HG02588 (cell line): ENCODE measurements around the gene ASCL2.

Source experiments
- ATAC-seq: cut with Tn5 transposase; IDR thresholded peaks from one replicate; pipeline ENCODE4 v1.9.1; 2021; ENCODE audit warnings: mild to moderate bottlenecking, moderate library complexity; ENCODE audit not compliant: unreplicated experiment

Gene ASCL2

GRCh38 chr11:2309251-2310072, 39.1 kb upstream of the ASCL2 start:
- ATAC-seq = no peak

DNA sequence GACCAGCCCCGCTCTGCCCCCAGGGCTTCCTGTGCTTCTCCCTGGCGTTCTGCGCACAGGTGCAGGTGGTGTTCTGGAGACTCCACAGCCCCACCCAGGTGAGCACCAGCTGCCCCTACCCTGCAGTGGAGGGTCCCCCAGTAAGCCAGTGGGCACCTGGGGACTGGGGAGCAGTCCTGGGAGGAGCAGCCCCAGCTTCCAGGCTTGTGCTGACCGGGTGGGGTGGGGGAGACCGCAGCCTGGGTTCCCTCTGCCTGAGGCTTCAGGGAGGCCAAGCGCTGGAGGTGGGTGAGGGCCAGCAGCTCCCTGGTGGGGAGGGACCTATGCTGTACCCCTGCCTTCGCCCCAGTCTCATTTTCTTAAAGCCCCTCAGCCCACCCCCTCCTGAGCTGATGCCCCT, 38.3 kb upstream of the ASCL2 start:
- no peak for ATAC-seq

- ATAC-seq = no peak
Measured at GRCh38 chr11:2307501-2308331, 37.3 kb upstream of the ASCL2 start.

- no peak for ATAC-seq
Measured at GRCh38 chr11:2306877-2307500, 36.6 kb upstream of the ASCL2 start.

DNA sequence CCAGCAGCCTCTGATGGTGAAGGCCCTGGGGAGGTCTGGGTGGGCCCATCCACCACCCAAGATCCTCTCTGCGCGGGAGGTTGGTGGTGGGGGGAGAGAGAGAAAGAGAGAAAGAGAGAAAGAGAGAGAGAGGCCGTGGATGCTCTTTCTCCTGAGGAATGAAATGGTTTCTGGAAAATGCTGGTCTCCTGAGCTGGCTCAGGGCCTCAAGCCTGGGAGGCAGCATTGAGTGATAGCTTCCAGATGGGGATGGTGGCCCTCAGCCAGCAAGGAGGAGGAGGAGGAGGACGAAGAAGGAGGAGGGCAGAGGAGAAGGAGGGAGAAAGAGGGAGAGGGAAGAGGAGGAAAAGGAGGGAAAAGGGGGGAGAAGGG, 36.0 kb upstream of the ASCL2 start:
- ATAC-seq = no peak

GRCh38 chr11:2305788-2306451, 35.5 kb upstream of the ASCL2 start:
- ATAC-seq = no peak

GRCh38 chr11:2305140-2305778, 34.9 kb upstream of the ASCL2 start:
- ATAC-seq = no peak

DNA sequence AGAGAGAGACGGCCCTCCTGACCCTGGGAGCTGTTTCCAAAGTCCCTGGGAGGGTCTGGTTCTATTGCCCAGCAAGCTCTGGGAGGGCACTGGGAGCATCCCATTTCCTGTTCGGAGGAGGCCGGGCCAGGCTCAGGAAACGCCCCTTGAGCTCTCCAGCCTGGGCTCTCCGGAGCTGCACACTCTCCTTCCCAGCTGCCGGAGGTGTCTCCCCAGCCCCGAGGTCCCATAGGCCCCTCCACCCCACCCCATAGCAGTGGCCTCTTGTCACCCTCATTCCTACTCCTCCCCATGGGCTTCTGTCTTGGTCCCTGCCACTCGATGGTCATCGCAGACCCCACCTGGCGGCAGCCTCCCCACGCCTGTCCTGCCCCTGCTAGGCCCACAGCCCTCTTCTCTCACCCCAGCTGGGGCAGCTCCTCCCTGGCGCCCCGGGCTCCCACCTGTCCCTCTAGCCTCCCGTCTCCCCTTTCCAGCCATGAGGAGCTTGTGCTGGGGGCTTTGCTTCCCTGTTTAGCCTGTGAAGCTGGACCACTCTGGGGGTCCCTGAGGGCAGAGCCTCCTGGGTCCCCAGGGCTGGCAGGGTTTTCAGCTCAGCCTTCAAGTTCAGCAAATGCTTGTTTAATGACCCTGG, 34.2 kb upstream of the ASCL2 start:
- ATAC-seq = no peak

DNA sequence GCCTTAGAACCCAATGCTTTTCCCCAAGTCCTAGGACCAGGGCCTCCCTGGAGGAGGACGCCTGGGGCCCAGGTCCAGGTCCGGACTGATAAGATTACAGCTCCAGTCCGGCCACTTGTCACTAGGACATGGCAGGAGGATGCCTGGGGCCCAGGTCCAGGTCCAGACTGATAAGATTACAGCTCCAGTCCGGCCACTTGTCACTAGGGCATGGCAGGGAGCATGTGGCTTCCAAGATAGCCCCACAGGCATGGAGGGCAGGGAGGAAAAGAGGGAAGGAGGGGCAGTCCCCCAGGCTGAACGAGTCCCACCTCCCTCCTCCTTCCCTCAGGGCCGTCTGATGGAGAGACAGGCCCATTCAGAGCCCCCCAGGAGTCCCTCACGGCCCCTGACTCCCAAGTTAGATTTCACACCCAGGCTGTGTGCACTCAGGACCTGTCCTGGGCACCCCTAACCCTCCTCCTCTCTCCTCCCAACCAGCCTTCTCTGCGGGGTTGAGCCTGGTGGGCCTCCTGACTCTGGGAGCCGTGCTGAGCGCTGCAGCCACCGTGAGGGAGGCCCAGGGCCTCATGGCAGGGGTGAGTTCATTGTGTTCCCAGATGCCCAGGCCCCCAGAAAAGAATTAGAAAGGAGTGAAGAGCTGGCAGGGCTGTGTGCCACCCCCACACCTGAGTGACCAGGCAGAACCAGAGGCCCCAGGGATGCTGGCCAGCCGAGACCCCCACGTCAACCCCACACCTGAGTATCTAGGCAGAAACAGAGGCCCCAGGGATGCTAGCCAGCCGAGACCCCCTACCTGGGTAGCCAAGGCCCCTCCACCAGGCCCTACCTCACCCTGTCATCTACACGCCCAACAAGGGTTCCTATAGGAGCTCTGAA, 33.5 kb upstream of the ASCL2 start:
- ATAC-seq = no peak

GRCh38 chr11:2302896-2303626, 32.7 kb upstream of the ASCL2 start:
- ATAC-seq = no peak

DNA sequence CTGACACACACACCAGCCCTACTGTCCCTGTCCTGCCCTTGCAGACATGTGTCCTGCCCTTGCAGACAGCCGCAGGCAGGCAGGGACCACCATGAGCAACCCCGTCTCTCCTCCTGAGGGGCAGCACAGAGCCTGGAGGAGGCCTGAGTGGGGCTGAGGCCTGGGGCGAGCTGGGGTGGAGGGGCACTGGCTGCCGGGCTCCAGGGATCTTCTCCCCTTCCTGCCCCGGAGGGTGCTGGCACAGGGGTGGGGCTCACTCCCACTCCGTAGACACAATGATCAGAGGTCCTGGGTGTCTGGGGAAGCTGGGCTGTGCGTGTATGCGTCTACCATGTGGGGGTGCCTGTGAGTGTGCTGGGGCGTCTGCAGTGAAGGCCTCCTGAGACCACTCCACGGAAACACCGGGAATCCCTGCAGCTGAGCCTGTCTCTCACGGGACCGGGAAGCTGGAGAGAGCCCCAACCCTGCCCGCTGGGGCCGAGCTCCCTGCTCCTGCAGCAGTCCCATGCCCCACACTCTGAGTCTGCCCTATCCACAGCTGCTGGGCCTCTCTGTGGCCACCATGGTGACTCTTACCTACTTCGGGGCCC, 32.0 kb upstream of the ASCL2 start:
- ATAC-seq = no peak

DNA sequence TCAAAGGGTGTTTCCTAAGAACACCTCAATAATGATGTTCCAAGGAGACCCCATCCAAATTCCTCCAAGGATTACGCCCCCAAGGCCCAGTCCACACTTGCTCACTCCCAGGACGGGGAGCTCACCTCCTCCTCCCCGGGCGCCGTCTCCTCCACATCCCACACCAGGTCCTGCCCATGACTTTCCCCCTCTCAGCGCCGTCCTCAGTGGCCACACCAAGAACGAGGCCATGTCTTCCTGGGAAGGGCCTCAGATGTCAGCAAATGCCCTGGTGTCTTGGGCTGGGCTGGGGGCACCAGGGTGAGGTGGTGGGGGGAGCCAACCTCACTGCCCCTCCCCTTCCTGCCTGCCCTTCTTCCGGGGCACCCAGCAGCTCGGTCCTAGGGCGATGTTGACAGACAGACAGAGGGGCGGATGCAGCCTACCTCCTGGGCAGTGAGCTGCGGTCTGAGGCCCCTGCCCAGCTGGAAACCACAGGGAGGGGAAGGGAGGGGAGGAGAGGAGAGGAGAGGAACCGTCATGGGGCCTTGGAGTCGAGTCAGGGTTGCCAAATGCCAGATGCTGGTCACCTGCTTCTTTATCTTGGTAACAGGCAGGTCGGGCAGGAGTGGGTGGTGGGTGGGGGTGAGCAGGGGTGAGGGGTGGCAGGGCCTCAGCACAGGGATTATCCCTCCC, 31.4 kb upstream of the ASCL2 start, which contains the start of the genes C11orf21 and TSPAN32:
Gene C11orf21, minus strand, starts transcription at position 288 of the 675 bp plus-strand sequence. Its CDS starts 110 bp downstream, at position 178.
Gene TSPAN32, plus strand, starts transcription at position 383 of the 675 bp plus-strand sequence. Its CDS starts 137 bp downstream, at position 520.
- ATAC-seq = no peak

DNA sequence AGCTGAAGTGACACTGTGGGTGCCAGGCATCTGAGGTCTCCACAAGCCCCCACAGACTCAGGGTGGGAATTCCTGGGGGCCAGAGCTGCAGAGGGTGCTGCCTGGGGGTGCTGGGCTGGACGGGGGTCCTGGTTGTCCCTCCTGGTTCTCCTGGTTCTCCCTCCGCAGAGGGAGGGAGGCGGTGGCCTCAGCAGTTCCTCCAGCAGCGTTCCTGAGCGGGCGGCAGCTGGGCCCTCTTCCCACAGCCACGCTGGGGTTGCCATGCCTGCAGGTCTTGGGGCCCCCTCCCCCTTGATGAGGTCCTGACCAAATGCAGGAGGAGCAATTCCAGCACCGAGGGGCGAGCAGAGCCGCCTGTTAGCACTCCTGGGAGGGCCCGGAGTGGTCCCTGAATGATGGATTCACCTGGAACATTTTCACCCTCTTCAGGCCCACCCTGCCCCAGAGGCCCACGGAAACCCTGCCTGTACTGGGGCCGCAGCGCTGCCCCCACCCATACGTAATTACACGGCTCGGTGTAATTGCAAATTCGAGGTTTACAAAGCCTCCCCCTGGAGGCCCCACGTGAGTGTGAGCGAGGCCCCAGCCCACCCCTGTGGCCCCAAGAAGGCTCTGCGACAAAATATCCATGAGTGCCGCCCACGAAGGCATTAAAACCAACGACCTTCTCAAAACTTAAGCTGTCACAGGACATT, 30.7 kb upstream of the ASCL2 start:
- ATAC-seq = no peak

GRCh38 chr11:2300290-2300935, 30.0 kb upstream of the ASCL2 start:
- no peak for ATAC-seq

DNA sequence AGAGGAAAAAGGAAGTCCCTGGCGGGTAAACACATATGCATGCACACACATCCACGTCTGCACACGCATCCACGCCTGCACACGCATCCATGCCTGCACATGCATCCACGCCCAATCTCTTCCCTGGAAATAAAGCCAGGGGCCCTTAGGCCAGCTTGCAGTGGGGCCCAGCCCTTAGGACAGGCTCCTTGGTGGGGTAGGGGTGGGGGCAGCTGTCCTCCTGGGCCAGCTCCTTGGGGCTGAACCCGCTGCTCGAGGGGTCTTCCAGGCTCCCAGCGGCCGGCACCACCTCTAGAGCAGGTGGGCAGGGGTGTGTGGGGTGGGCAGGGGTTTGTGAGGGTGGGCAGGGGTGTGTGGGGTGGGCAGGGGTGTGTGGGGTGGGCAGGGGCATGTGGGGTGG, 29.4 kb upstream of the ASCL2 start:
- no peak for ATAC-seq
